HepG2 (cell line): ENCODE measurements around the gene UBC. TPM values are rescaled to one million over a fixed set of nuclear protein-coding genes. Genes with fewer than 3 reads are reported as not detected.

Source experiments
- ARID2 ChIP-seq: sonication (generic); formaldehyde crosslinking; IDR thresholded peaks from 2 replicates; pipeline ENCODE4 v1.8.1; 2022; ENCODE audit warnings: mild to moderate bottlenecking, missing genetic modification reagents, borderline replicate concordance
- HNRNPLL ChIP-seq: fragments of 200-400 bp; formaldehyde crosslinking; IDR thresholded peaks from 2 replicates; pipeline ENCODE4 v1.6.1; 2017; ENCODE audit warnings: mild to moderate bottlenecking, low read depth, low read length; ENCODE audit not compliant: poor library complexity, severe bottlenecking
- JUNB ChIP-seq: sonication (generic); formaldehyde crosslinking; IDR thresholded peaks from 2 replicates; pipeline ENCODE4 v1.8.0; 2022; ENCODE audit warnings: missing genetic modification reagents, mild to moderate bottlenecking, borderline replicate concordance
- MAFF ChIP-seq: IDR thresholded peaks from 2 replicates; pipeline ENCODE4 v1.6.1; 2011; ENCODE audit warnings: low read depth, low read length, improper control_type of control experiment
- MBD4 ChIP-seq: IDR thresholded peaks from 2 replicates; pipeline ENCODE4 v1.6.1; 2012; ENCODE audit warnings: low read length, inconsistent platforms, borderline replicate concordance
- MLLT10 ChIP-seq: sonication (generic); formaldehyde crosslinking; IDR thresholded peaks from 2 replicates; pipeline ENCODE4 v1.4.0; 2020; ENCODE audit warnings: missing genetic modification reagents
- MTF2 ChIP-seq: sonication (generic); formaldehyde crosslinking; IDR thresholded peaks from 2 replicates; pipeline ENCODE4 v1.5.0; 2020; ENCODE audit warnings: missing genetic modification reagents, borderline replicate concordance
- NCOA5 ChIP-seq: sonication (generic); formaldehyde crosslinking; IDR thresholded peaks from 2 replicates; pipeline ENCODE4 v1.4.0; 2020; ENCODE audit warnings: missing genetic modification reagents
- NFE2 ChIP-seq: sonication (generic); formaldehyde crosslinking; IDR thresholded peaks from 2 replicates; pipeline ENCODE4 v1.4.0; 2020; ENCODE audit warnings: missing genetic modification reagents
- SMAD3 ChIP-seq: sonication (generic); formaldehyde crosslinking; IDR thresholded peaks from 2 replicates; pipeline ENCODE4 v1.4.0; 2020; ENCODE audit warnings: missing genetic modification reagents
- SNAPC5 ChIP-seq: sonication (generic); formaldehyde crosslinking; IDR thresholded peaks from 2 replicates; pipeline ENCODE4 v1.8.1; 2023; ENCODE audit warnings: mild to moderate bottlenecking, missing genetic modification reagents, borderline replicate concordance
- TBP ChIP-seq: sonication (generic); formaldehyde crosslinking; IDR thresholded peaks from 2 replicates; pipeline ENCODE4 v1.5.0; 2020; ENCODE audit warnings: missing genetic modification reagents
- TCF7L2 ChIP-seq: IDR thresholded peaks from 2 replicates; pipeline ENCODE4 v1.6.1; 2011; ENCODE audit warnings: mild to moderate bottlenecking, low read depth, low read length, moderate library complexity
- THAP9 ChIP-seq: sonication (generic); formaldehyde crosslinking; IDR thresholded peaks from 2 replicates; pipeline ENCODE4; 2020; ENCODE audit warnings: missing genetic modification reagents, mild to moderate bottlenecking, borderline replicate concordance
- YEATS2 ChIP-seq: sonication (generic); formaldehyde crosslinking; IDR thresholded peaks from 2 replicates; pipeline ENCODE4 v1.4.0; 2020; ENCODE audit warnings: missing genetic modification reagents, borderline replicate concordance
- ZFP36 ChIP-seq: fragments of 150-350 bp; IDR thresholded peaks from 2 replicates; pipeline ENCODE4 v1.6.1; 2018; ENCODE audit warnings: borderline replicate concordance, low read length, low read depth; ENCODE audit not compliant: partially characterized antibody
- ZNF432 ChIP-seq: sonication (generic); formaldehyde crosslinking; IDR thresholded peaks from 2 replicates; pipeline ENCODE4 v1.5.0; 2020; ENCODE audit warnings: missing genetic modification reagents, mild to moderate bottlenecking, borderline replicate concordance
- ZNF496 ChIP-seq: sonication (generic); formaldehyde crosslinking; IDR thresholded peaks from 2 replicates; pipeline ENCODE4 v1.8.1; 2023; ENCODE audit warnings: mild to moderate bottlenecking, moderate library complexity, missing genetic modification reagents; ENCODE audit not compliant: insufficient replicate concordance
- ZNF720 ChIP-seq: sonication (generic); formaldehyde crosslinking; IDR thresholded peaks from 2 replicates; pipeline ENCODE4 v1.4.0; 2020; ENCODE audit warnings: missing genetic modification reagents
- ZSCAN29 ChIP-seq: sonication (generic); formaldehyde crosslinking; conservative IDR thresholded peaks from 2 replicates; pipeline ENCODE4 v1.4.0; 2020; ENCODE audit warnings: mild to moderate bottlenecking, missing genetic modification reagents
- polyA plus RNA-seq, 8 experiments: library from polyadenylated mRNA; depleted of rRNA in 3 of 8; stranded (reverse) in 7 of 8; unstranded in 1 of 8; fragments of >200 nt; fragmentation: Illumina TruSeq in 4 of 8; extraction: Trizol in 4 of 8; gene quantifications; 2 replicates each; pipeline versions ENCODE4 v1.2.1 to v1.2.3, GENCODE V29; 2011 to 2016; ENCODE audit warnings: low read depth in 4 of 8, missing spikeins in 1 of 8, mixed read lengths in 1 of 8; ENCODE audit not compliant: insufficient read depth in 1 of 8
- total RNA-seq, 5 experiments: library from RNA; depleted of rRNA; stranded (reverse); fragments of >200 nt; fragmentation: Illumina TruSeq; extraction: Trizol; gene quantifications; 2 replicates each; pipeline ENCODE4 v1.2.3, GENCODE V29; 2016; ENCODE audit warnings: low read depth in 1 of 5
- TF ChIP-seq, protein P1 (sequence below): sonication (generic); formaldehyde crosslinking; IDR thresholded peaks from 2 replicates; pipeline ENCODE4 v1.4.0; 2020; ENCODE audit warnings: missing genetic modification reagents
- TF ChIP-seq, protein P2 (sequence below): sonication (generic); formaldehyde crosslinking; IDR thresholded peaks from 2 replicates; pipeline ENCODE4 v1.8.0; 2023; ENCODE audit warnings: mild to moderate bottlenecking, missing genetic modification reagents

The UBC gene
- total and polyA plus RNA-seq, 2 of the 13 experiments (the other 11 are each of a cell fraction or from before 2014, with no cell fraction given), result 805 to 1,432 TPM

DNA sequence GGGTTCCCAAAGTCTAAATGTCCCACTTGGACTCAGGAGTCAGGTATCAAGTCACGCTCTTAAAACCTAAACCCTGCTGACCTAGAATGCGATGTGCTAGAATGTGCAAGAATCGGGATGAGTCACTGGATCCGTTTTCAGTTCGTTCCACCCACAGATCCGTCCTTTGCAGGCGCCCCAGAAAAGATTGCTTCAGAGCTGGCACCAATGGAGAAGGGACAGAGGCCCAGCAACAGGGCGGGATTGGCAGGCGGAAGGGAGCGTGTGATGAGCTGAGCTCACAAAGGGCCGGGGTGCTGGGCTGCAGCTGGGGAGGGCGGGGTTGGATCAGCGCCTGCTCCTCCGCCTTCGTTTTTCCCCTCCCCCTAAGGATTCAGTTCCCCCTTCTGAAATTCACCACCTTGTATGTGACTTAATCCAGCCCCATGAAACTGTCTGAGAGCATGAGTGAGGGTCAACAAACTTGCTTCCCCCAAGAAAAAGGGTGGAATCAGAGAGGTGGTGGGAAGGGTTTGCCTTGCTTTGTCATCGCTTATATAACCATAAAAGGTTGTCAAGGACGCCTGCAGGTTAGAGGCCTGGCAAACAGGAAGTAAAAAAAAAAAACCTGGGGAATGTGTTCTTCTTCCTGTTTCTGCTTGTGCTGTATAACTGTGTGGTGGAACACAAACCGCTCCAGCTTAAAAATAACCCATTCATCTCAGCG, 2.8 kb upstream of the UBC start (continued):
- TF ChIP-seq, protein P1, sequence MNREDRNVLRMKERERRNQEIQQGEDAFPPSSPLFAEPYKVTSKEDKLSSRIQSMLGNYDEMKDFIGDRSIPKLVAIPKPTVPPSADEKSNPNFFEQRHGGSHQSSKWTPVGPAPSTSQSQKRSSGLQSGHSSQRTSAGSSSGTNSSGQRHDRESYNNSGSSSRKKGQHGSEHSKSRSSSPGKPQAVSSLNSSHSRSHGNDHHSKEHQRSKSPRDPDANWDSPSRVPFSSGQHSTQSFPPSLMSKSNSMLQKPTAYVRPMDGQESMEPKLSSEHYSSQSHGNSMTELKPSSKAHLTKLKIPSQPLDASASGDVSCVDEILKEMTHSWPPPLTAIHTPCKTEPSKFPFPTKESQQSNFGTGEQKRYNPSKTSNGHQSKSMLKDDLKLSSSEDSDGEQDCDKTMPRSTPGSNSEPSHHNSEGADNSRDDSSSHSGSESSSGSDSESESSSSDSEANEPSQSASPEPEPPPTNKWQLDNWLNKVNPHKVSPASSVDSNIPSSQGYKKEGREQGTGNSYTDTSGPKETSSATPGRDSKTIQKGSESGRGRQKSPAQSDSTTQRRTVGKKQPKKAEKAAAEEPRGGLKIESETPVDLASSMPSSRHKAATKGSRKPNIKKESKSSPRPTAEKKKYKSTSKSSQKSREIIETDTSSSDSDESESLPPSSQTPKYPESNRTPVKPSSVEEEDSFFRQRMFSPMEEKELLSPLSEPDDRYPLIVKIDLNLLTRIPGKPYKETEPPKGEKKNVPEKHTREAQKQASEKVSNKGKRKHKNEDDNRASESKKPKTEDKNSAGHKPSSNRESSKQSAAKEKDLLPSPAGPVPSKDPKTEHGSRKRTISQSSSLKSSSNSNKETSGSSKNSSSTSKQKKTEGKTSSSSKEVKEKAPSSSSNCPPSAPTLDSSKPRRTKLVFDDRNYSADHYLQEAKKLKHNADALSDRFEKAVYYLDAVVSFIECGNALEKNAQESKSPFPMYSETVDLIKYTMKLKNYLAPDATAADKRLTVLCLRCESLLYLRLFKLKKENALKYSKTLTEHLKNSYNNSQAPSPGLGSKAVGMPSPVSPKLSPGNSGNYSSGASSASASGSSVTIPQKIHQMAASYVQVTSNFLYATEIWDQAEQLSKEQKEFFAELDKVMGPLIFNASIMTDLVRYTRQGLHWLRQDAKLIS (CRISPR knock-in tag), result no peak; the same call in none of the 2 replicates
- TF ChIP-seq ZFP36 (no peak), ARID2 (CRISPR knock-in tag) (0 out of 2 replicates have a peak, but pooled peaks have one; percentile 21), NCOA5 (CRISPR knock-in tag) (no peak), JUNB (CRISPR knock-in tag) (peak; percentile 94), MBD4 (no peak), TCF7L2 (no peak), SMAD3 (CRISPR knock-in tag) (peak; percentile 40; the same call in 1 of the 2 replicates), TBP (CRISPR knock-in tag) (no peak), ZSCAN29 (peak; percentile 91), THAP9 (CRISPR knock-in tag) (no peak), YEATS2 (CRISPR knock-in tag) (peak; percentile 50; the same call in 1 of the 2 replicates), ZNF432 (no peak), NFE2 (peak; percentile 43; the same call in 1 of the 2 replicates), HNRNPLL (no peak), MLLT10 (no peak), MAFF (peak; percentile 76), MTF2 (CRISPR knock-in tag) (no peak), ZNF720 (CRISPR knock-in tag) (no peak), SNAPC5 (CRISPR knock-in tag) (no peak), ZNF496 (no peak)
- TF ChIP-seq, protein P2, sequence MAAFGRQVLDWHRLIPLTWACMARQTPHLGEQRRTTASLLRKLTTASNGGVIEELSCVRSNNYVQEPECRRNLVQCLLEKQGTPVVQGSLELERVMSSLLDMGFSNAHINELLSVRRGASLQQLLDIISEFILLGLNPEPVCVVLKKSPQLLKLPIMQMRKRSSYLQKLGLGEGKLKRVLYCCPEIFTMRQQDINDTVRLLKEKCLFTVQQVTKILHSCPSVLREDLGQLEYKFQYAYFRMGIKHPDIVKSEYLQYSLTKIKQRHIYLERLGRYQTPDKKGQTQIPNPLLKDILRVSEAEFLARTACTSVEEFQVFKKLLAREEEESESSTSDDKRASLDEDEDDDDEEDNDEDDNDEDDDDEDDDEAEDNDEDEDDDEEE (CRISPR knock-in tag), result no peak
